Fibroblast of the aortic adventitia (primary cell): Measurements from ENCODE around the gene SH3RF3. TPM values are rescaled to one million over a fixed set of nuclear protein-coding genes. Genes with fewer than 3 reads are reported as not detected.

Source experiments
- DNase-seq: peaks from one replicate; pipeline ENCODE4 v3.0.0-alpha.2; 2010; ENCODE audit warnings: low read depth
- H3K4me3 ChIP-seq: 2 replicates; pipeline ENCODE4 v1.5.1; 2011; ENCODE audit warnings: low read depth, mild to moderate bottlenecking, control low read depth, low read length, moderate library complexity
- CTCF ChIP-seq: IDR thresholded peaks from 2 replicates; pipeline ENCODE4 v1.5.1; 2011; ENCODE audit warnings: mild to moderate bottlenecking, low read length, control low read depth, inconsistent platforms; ENCODE audit not compliant: insufficient read depth
- total RNA-seq: library from RNA; depleted of rRNA; stranded (reverse); fragments of >200 nt; gene quantifications from 2 replicates; pipeline ENCODE4 v1.2.3, GENCODE V29; 2012; ENCODE audit warnings: low replicate concordance

SH3RF3 gene
- total RNA-seq, 1 donor: 8.4 TPM

GRCh38 chr2:109260886-109261700, 132.1 kb downstream of the SH3RF3 start:
- DNase-seq: no peak
- H3K4me3 ChIP-seq: no peak overlapping the region
- TF ChIP-seq CTCF: peak; percentile 38

- H3K4me3 ChIP-seq: no peak overlapping the region
- no peak for TF ChIP-seq CTCF
- DNase-seq: no peak
Measured at GRCh38 chr2:109261906-109262631, 133.1 kb downstream of the SH3RF3 start.

GRCh38 chr2:109264595-109265328, 135.8 kb downstream of the SH3RF3 start:
- TF ChIP-seq CTCF: no peak
- no peak overlapping the region for H3K4me3 ChIP-seq
- peak; percentile 83 for DNase-seq

GRCh38 chr2:109265369-109265768, 136.4 kb downstream of the SH3RF3 start:
- TF ChIP-seq CTCF: no peak
- DNase-seq: no peak

GRCh38 chr2:109265953-109266352, 136.9 kb downstream of the SH3RF3 start:
- no peak for TF ChIP-seq CTCF
- H3K4me3 ChIP-seq: no peak overlapping the region
- no peak for DNase-seq

More at GRCh38 chr2:109265369-109265768, 136.4 kb downstream of the SH3RF3 start:
- no peak overlapping the region for H3K4me3 ChIP-seq

- DNase-seq: no peak
- TF ChIP-seq CTCF: no peak
- no peak overlapping the region for H3K4me3 ChIP-seq
Measured at GRCh38 chr2:109266496-109266895, 137.5 kb downstream of the SH3RF3 start.
